HEK293 (cell line): ENCODE measurements around the gene HSD17B14.

Experiments
- SETDB1 ChIP-seq: IDR thresholded peaks from one replicate; pipeline ENCODE4 v1.6.1; 2017; ENCODE audit warnings: mild to moderate bottlenecking, low read length, moderate library complexity, mixed read lengths; ENCODE audit not compliant: insufficient read length
- ZBTB48 ChIP-seq: fragments of 450-650 bp; formaldehyde crosslinking; IDR thresholded peaks from 2 replicates; pipeline ENCODE4 v1.5.1; 2016; ENCODE audit warnings: missing biosample characterization, missing genetic modification characterization
- ZEB2 ChIP-seq: fragments of 450-650 bp; formaldehyde crosslinking; IDR thresholded peaks from 2 replicates; pipeline ENCODE4 v1.5.1; 2016; ENCODE audit warnings: missing biosample characterization, missing genetic modification characterization
- ZNF114 ChIP-seq: fragments of 450-650 bp; formaldehyde crosslinking; IDR thresholded peaks from 2 replicates; pipeline ENCODE4 v1.5.0; 2017; ENCODE audit warnings: missing biosample characterization, missing genetic modification characterization
- ZNF140 ChIP-seq: fragments of 450-650 bp; formaldehyde crosslinking; IDR thresholded peaks from 2 replicates; pipeline ENCODE4 v1.5.1; 2016; ENCODE audit warnings: missing biosample characterization, missing genetic modification characterization
- ZNF19 ChIP-seq: fragments of 450-650 bp; formaldehyde crosslinking; IDR thresholded peaks from 2 replicates; pipeline ENCODE4; 2016; ENCODE audit warnings: missing biosample characterization, missing genetic modification characterization, low read depth
- ZNF350 ChIP-seq: fragments of 450-650 bp; formaldehyde crosslinking; IDR thresholded peaks from 2 replicates; pipeline ENCODE4 v1.5.0; 2017; ENCODE audit warnings: missing biosample characterization, mild to moderate bottlenecking, missing genetic modification characterization
- ZNF510 ChIP-seq: fragments of 450-650 bp; formaldehyde crosslinking; IDR thresholded peaks from 2 replicates; pipeline ENCODE4 v1.5.1; 2018; ENCODE audit warnings: mild to moderate bottlenecking, missing genetic modification characterization, missing biosample characterization; ENCODE audit not compliant: insufficient replicate concordance
- ZNF596 ChIP-seq: fragments of 450-650 bp; IDR thresholded peaks from 2 replicates; pipeline ENCODE4 v1.5.0; 2018; ENCODE audit warnings: missing biosample characterization, mild to moderate bottlenecking, missing genetic modification characterization, moderate library complexity
- ZNF701 ChIP-seq: fragments of 450-650 bp; formaldehyde crosslinking; IDR thresholded peaks from 2 replicates; pipeline ENCODE4 v1.5.1; 2016; ENCODE audit warnings: missing biosample characterization, missing genetic modification characterization
- ZNF785 ChIP-seq: fragments of 450-650 bp; formaldehyde crosslinking; IDR thresholded peaks from 2 replicates; pipeline ENCODE4 v1.5.1; 2016; ENCODE audit warnings: missing biosample characterization, missing genetic modification characterization
- ZNF791 ChIP-seq: fragments of 450-650 bp; formaldehyde crosslinking; IDR thresholded peaks from 2 replicates; pipeline ENCODE4 v1.5.1; 2016; ENCODE audit warnings: missing biosample characterization, missing genetic modification characterization
- TF ChIP-seq, protein P1 (sequence below): fragments of 450-650 bp; formaldehyde crosslinking; IDR thresholded peaks from 2 replicates; pipeline ENCODE4 v1.5.1; 2016; ENCODE audit warnings: missing biosample characterization, missing genetic modification characterization
- TF ChIP-seq, protein P2 (sequence below): fragments of 450-650 bp; formaldehyde crosslinking; IDR thresholded peaks from 2 replicates; pipeline ENCODE4 v1.5.1; 2017; ENCODE audit warnings: missing biosample characterization, missing genetic modification characterization
- TF ChIP-seq, protein P3 (sequence below): fragments of 450-650 bp; formaldehyde crosslinking; conservative IDR thresholded peaks from 2 replicates; pipeline ENCODE4 v1.5.1; 2016; ENCODE audit warnings: low read depth, missing biosample characterization, missing genetic modification characterization
- TF ChIP-seq, protein P4 (sequence below): fragments of 450-650 bp; formaldehyde crosslinking; IDR thresholded peaks from 2 replicates; pipeline ENCODE4 v1.5.1; 2017; ENCODE audit warnings: missing biosample characterization, missing genetic modification characterization
- TF ChIP-seq, protein P5 (sequence below): fragments of 450-650 bp; formaldehyde crosslinking; IDR thresholded peaks from 2 replicates; pipeline ENCODE4 v1.5.1; 2016; ENCODE audit warnings: missing biosample characterization, missing genetic modification characterization
- TF ChIP-seq, protein P6 (sequence below): fragments of 450-650 bp; formaldehyde crosslinking; IDR thresholded peaks from 2 replicates; pipeline ENCODE4 v1.5.1; 2016; ENCODE audit warnings: missing biosample characterization, missing genetic modification characterization, borderline replicate concordance

HSD17B14 gene

DNA sequence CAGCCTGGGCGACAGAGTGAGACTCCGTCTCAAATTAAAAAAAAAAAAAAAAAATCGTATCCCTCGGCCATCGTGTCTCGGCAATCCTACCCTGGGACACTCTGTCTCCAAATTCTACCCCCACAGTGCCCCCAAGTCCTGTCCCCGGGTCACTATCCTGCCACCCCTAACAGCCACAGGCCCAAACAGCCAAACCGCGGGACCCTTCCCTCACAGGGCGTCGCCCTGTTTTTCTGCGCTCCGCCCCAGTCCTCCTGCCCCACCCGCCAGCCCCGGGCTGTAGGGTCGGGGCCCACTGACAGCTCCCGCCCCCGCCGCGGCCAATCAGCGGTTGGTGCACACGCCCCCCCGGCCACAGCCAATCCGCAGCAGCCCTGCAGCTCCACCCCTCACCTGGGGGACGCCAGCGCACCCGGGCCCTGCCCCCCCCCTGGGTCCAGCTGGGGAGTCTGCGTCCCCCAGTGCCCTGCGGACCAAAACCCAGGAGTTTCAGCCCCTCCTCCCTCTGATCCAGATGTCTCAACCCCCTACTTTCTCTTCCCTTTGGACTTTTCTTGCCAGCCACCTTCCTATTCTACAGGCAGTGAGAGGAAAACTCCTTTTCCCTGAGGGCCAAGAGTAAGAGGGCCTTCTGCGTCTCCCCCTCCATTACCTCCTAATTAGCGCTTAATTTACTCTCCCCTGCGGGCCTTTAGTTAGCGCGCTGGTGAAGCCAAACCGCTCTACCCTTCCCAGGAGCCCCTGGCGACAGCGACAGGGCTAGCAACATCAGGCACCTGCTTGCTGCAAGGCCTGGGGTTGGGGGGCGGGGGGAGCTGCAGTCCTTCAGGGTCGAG is 24.0 kb downstream of the HSD17B14 start (continued):
- TF ChIP-seq, protein P1, sequence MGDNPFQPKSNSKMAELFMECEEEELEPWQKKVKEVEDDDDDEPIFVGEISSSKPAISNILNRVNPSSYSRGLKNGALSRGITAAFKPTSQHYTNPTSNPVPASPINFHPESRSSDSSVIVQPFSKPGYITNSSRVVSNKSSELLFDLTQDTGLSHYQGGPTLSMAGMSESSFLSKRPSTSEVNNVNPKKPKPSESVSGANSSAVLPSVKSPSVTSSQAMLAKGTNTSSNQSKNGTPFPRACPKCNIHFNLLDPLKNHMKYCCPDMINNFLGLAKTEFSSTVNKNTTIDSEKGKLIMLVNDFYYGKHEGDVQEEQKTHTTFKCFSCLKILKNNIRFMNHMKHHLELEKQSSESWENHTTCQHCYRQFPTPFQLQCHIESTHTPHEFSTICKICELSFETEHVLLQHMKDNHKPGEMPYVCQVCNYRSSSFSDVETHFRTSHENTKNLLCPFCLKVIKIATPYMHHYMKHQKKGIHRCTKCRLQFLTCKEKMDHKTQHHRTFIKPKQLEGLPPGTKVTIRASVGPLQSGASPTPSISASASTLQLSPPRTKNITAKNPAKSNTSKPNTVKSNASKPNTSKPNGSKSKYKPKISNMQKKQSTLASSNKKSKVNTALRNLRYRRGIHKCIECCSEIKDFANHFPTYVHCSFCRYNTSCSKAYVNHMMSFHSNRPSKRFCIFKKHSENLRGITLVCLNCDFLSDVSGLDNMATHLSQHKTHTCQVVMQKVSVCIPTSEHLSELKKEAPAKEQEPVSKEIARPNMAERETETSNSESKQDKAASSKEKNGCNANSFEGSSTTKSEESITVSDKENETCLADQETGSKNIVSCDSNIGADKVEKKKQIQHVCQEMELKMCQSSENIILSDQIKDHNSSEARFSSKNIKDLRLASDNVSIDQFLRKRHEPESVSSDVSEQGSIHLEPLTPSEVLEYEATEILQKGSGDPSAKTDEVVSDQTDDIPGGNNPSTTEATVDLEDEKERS (tag by site-specific recombination) = no peak
- no peak for TF ChIP-seq ZNF350 (tag by site-specific recombination)
- peak; percentile 39; the same call in 1 of the 2 replicates for TF ChIP-seq ZEB2 (tag by site-specific recombination)
- TF ChIP-seq, protein P2, sequence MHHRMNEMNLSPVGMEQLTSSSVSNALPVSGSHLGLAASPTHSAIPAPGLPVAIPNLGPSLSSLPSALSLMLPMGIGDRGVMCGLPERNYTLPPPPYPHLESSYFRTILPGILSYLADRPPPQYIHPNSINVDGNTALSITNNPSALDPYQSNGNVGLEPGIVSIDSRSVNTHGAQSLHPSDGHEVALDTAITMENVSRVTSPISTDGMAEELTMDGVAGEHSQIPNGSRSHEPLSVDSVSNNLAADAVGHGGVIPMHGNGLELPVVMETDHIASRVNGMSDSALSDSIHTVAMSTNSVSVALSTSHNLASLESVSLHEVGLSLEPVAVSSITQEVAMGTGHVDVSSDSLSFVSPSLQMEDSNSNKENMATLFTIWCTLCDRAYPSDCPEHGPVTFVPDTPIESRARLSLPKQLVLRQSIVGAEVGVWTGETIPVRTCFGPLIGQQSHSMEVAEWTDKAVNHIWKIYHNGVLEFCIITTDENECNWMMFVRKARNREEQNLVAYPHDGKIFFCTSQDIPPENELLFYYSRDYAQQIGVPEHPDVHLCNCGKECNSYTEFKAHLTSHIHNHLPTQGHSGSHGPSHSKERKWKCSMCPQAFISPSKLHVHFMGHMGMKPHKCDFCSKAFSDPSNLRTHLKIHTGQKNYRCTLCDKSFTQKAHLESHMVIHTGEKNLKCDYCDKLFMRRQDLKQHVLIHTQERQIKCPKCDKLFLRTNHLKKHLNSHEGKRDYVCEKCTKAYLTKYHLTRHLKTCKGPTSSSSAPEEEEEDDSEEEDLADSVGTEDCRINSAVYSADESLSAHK (tag by site-specific recombination) = no peak
- no peak for TF ChIP-seq ZNF114 (tag by site-specific recombination)
- no peak for TF ChIP-seq SETDB1
- TF ChIP-seq, protein P3, sequence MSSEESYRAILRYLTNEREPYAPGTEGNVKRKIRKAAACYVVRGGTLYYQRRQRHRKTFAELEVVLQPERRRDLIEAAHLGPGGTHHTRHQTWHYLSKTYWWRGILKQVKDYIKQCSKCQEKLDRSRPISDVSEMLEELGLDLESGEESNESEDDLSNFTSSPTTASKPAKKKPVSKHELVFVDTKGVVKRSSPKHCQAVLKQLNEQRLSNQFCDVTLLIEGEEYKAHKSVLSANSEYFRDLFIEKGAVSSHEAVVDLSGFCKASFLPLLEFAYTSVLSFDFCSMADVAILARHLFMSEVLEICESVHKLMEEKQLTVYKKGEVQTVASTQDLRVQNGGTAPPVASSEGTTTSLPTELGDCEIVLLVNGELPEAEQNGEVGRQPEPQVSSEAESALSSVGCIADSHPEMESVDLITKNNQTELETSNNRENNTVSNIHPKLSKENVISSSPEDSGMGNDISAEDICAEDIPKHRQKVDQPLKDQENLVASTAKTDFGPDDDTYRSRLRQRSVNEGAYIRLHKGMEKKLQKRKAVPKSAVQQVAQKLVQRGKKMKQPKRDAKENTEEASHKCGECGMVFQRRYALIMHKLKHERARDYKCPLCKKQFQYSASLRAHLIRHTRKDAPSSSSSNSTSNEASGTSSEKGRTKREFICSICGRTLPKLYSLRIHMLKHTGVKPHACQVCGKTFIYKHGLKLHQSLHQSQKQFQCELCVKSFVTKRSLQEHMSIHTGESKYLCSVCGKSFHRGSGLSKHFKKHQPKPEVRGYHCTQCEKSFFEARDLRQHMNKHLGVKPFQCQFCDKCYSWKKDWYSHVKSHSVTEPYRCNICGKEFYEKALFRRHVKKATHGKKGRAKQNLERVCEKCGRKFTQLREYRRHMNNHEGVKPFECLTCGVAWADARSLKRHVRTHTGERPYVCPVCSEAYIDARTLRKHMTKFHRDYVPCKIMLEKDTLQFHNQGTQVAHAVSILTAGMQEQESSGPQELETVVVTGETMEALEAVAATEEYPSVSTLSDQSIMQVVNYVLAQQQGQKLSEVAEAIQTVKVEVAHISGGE = peak; percentile 24
- TF ChIP-seq ZNF701 (tag by site-specific recombination) = no peak
- TF ChIP-seq ZNF785 = 0 out of 2 replicates have a peak, but pooled peaks have one; percentile 7
- TF ChIP-seq, protein P4, sequence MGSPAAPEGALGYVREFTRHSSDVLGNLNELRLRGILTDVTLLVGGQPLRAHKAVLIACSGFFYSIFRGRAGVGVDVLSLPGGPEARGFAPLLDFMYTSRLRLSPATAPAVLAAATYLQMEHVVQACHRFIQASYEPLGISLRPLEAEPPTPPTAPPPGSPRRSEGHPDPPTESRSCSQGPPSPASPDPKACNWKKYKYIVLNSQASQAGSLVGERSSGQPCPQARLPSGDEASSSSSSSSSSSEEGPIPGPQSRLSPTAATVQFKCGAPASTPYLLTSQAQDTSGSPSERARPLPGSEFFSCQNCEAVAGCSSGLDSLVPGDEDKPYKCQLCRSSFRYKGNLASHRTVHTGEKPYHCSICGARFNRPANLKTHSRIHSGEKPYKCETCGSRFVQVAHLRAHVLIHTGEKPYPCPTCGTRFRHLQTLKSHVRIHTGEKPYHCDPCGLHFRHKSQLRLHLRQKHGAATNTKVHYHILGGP = no peak
- TF ChIP-seq, protein P5, sequence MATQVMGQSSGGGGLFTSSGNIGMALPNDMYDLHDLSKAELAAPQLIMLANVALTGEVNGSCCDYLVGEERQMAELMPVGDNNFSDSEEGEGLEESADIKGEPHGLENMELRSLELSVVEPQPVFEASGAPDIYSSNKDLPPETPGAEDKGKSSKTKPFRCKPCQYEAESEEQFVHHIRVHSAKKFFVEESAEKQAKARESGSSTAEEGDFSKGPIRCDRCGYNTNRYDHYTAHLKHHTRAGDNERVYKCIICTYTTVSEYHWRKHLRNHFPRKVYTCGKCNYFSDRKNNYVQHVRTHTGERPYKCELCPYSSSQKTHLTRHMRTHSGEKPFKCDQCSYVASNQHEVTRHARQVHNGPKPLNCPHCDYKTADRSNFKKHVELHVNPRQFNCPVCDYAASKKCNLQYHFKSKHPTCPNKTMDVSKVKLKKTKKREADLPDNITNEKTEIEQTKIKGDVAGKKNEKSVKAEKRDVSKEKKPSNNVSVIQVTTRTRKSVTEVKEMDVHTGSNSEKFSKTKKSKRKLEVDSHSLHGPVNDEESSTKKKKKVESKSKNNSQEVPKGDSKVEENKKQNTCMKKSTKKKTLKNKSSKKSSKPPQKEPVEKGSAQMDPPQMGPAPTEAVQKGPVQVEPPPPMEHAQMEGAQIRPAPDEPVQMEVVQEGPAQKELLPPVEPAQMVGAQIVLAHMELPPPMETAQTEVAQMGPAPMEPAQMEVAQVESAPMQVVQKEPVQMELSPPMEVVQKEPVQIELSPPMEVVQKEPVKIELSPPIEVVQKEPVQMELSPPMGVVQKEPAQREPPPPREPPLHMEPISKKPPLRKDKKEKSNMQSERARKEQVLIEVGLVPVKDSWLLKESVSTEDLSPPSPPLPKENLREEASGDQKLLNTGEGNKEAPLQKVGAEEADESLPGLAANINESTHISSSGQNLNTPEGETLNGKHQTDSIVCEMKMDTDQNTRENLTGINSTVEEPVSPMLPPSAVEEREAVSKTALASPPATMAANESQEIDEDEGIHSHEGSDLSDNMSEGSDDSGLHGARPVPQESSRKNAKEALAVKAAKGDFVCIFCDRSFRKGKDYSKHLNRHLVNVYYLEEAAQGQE (tag by site-specific recombination) = no peak
- TF ChIP-seq ZNF791 = no peak
- TF ChIP-seq, protein P6, sequence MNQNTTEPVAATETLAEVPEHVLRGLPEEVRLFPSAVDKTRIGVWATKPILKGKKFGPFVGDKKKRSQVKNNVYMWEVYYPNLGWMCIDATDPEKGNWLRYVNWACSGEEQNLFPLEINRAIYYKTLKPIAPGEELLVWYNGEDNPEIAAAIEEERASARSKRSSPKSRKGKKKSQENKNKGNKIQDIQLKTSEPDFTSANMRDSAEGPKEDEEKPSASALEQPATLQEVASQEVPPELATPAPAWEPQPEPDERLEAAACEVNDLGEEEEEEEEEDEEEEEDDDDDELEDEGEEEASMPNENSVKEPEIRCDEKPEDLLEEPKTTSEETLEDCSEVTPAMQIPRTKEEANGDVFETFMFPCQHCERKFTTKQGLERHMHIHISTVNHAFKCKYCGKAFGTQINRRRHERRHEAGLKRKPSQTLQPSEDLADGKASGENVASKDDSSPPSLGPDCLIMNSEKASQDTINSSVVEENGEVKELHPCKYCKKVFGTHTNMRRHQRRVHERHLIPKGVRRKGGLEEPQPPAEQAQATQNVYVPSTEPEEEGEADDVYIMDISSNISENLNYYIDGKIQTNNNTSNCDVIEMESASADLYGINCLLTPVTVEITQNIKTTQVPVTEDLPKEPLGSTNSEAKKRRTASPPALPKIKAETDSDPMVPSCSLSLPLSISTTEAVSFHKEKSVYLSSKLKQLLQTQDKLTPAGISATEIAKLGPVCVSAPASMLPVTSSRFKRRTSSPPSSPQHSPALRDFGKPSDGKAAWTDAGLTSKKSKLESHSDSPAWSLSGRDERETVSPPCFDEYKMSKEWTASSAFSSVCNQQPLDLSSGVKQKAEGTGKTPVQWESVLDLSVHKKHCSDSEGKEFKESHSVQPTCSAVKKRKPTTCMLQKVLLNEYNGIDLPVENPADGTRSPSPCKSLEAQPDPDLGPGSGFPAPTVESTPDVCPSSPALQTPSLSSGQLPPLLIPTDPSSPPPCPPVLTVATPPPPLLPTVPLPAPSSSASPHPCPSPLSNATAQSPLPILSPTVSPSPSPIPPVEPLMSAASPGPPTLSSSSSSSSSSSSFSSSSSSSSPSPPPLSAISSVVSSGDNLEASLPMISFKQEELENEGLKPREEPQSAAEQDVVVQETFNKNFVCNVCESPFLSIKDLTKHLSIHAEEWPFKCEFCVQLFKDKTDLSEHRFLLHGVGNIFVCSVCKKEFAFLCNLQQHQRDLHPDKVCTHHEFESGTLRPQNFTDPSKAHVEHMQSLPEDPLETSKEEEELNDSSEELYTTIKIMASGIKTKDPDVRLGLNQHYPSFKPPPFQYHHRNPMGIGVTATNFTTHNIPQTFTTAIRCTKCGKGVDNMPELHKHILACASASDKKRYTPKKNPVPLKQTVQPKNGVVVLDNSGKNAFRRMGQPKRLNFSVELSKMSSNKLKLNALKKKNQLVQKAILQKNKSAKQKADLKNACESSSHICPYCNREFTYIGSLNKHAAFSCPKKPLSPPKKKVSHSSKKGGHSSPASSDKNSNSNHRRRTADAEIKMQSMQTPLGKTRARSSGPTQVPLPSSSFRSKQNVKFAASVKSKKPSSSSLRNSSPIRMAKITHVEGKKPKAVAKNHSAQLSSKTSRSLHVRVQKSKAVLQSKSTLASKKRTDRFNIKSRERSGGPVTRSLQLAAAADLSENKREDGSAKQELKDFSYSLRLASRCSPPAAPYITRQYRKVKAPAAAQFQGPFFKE (tag by site-specific recombination) = no peak
- TF ChIP-seq ZNF19 = no peak
- no peak for TF ChIP-seq ZBTB48 (tag by site-specific recombination)
- no peak for TF ChIP-seq ZNF510 (tag by site-specific recombination)
- TF ChIP-seq ZNF596 (tag by site-specific recombination) = no peak
- TF ChIP-seq ZNF140 = no peak
